ENCODE results near the gene ACOT11. TPM values are rescaled to one million over a fixed set of nuclear protein-coding genes. Genes with fewer than 3 reads are reported as not detected.

Gene ACOT11
- total RNA-seq, 2 donors from 2014 or later: 5.6 to 6.0 TPM

DNA sequence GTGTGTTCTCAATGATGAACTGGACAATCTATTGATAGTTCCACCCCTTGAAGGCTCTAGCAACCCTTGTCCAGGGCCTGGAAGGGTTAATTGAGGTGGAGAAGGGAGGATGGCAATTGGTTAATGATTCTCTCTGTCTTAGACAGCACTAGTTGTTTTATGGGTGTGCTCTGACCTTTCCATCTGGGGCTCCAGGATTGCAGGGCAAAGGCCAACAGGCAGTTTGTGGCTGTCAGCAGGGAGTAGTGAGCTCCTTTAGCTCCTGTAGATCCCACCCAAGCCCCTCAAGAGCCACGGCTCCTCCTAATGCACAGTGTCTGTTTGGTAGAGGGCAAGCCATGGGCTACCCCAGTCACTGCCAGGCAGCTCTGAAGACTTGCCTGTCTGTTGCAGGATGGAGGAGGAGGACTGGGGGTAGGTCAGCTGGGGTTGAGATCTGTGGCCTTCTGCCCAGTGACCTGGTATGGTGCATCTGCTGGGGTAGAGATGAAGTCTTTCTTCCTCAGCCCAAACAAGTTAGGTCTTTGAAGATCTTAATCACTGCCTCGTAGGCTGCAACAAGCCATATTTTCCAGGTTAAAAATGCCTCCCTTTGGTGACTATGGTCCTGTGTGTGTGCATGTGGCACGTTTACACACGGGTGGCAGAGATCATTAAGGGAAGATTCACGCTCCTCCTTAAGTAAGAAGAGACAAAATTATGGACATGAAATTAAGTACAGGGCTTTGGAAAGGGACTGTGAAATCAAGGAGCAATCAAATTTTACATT lies 101.3 kb downstream of the ACOT11 start:
- Mint-ChIP-seq H3K4me1 (peaks cover 13% of the 10 kb centered on the region), H3K36me3 (ENCODE audit: low read depth) (no peaks in the 10 kb centered on the region), H3K27me3 (ENCODE audit: insufficient read depth) (peaks cover 19% of the 10 kb centered on the region), H3K9me3 (peaks cover 6% of the 10 kb centered on the region), H3K27ac (no peak overlapping the region), H3K4me3 (no peak overlapping the region)
- no peaks in the 10 kb centered on the region for H3K36me3 ChIP-seq (ENCODE audit: control insufficient read depth, insufficient read depth, low read length)
- WGBS, 2 experiments (ENCODE audit: insufficient coverage in 1 of 2, insufficient read length in 1 of 2): 74 to 92% methylated on average over 4 to 5 of the region's 5 CpGs
- H3K27me3 ChIP-seq (ENCODE audit: control insufficient read depth, insufficient read depth, low read length, poor library complexity, severe bottlenecking): no peaks in the 10 kb centered on the region
- no peak for DNase-seq
- H3K9me3 ChIP-seq (ENCODE audit: control insufficient read depth, low read length): no peaks in the 10 kb centered on the region
- TF ChIP-seq, protein P1, sequence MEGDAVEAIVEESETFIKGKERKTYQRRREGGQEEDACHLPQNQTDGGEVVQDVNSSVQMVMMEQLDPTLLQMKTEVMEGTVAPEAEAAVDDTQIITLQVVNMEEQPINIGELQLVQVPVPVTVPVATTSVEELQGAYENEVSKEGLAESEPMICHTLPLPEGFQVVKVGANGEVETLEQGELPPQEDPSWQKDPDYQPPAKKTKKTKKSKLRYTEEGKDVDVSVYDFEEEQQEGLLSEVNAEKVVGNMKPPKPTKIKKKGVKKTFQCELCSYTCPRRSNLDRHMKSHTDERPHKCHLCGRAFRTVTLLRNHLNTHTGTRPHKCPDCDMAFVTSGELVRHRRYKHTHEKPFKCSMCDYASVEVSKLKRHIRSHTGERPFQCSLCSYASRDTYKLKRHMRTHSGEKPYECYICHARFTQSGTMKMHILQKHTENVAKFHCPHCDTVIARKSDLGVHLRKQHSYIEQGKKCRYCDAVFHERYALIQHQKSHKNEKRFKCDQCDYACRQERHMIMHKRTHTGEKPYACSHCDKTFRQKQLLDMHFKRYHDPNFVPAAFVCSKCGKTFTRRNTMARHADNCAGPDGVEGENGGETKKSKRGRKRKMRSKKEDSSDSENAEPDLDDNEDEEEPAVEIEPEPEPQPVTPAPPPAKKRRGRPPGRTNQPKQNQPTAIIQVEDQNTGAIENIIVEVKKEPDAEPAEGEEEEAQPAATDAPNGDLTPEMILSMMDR (conservative IDR thresholded peaks at IDR 0.05): no peak
- no peaks in the 10 kb centered on the region for H3K4me1 ChIP-seq (ENCODE audit: control insufficient read depth, insufficient read depth, low read length)
- no peak overlapping the region for H3K9ac ChIP-seq (ENCODE audit: extremely low read depth, low read length, poor library complexity, severe bottlenecking)
- no peak overlapping the region for H3K27ac ChIP-seq (ENCODE audit: low read depth, low read length)
- H3K4me3 ChIP-seq (ENCODE audit: low read length): no peak overlapping the region

DNA sequence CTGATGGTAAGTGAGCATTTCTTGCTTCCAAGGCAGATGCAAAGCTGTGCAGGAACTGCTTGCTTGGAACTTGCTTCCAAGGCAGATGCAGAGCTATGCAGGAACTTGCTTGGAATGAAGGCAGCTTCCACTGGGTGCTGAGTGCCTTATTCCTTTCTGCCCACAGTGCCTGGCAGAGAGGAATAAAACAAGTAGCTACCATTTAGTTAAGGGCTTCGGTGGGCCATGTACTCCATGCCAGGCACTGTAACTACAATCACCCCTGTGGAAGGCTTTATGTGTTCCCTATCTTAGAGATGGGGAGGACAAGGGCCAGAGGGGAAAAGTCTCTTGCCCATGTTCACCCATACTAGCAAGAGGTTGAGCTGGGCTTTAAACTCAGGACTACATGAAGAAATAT lies 101.9 kb downstream of the ACOT11 start:
- Histone ChIP-seq H3K9me3 (ENCODE audit: control insufficient read depth, low read length) (no peaks in the 10 kb centered on the region), H3K36me3 (ENCODE audit: control insufficient read depth, insufficient read depth, low read length) (no peaks in the 10 kb centered on the region), H3K27me3 (ENCODE audit: control insufficient read depth, insufficient read depth, low read length, poor library complexity, severe bottlenecking) (no peaks in the 10 kb centered on the region), H3K4me3 (ENCODE audit: low read length) (no peak overlapping the region), H3K27ac (ENCODE audit: low read depth, low read length) (no peak overlapping the region), H3K9ac (ENCODE audit: extremely low read depth, low read length, poor library complexity, severe bottlenecking) (no peak overlapping the region), H3K4me1 (ENCODE audit: control insufficient read depth, insufficient read depth, low read length) (no peaks in the 10 kb centered on the region)
- H3K27ac Mint-ChIP-seq: no peak overlapping the region
- no peaks in the 10 kb centered on the region for H3K36me3 Mint-ChIP-seq (ENCODE audit: low read depth)
- TF ChIP-seq, protein P1 (conservative IDR thresholded peaks at IDR 0.05): no peak
- peaks cover 19% of the 10 kb centered on the region for H3K27me3 Mint-ChIP-seq (ENCODE audit: insufficient read depth)
- no peak overlapping the region for H3K4me3 Mint-ChIP-seq
- WGBS, 2 experiments (ENCODE audit: insufficient coverage in 1 of 2, insufficient read length in 1 of 2): 95 to 100% methylated on average over 1 of the region's 1 CpG
- H3K9me3 Mint-ChIP-seq: peaks cover 2% of the 10 kb centered on the region
- no peak for DNase-seq
- peaks cover 13% of the 10 kb centered on the region for H3K4me1 Mint-ChIP-seq

DNA sequence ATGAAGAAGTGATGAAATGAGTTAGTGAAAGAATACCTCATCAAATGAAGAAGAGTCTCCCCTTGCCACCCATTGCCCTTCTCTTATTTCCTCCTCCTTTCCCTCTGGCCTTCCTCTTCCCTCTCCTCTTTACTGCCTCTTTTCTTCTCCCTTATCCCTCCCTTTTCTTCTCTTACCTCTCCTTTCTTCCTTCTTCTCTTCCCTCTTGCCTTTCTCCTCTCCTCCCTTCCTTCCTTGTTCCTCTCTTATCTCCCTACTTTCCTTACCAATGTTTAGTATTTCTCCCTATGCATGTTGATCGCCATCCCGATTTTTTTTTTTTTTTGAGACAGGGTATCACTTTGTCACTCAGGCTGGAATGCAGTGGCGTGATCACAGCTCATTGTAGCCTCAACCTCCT lies 102.4 kb downstream of the ACOT11 start:
- no peak overlapping the region for H3K27ac Mint-ChIP-seq
- no peaks in the 10 kb centered on the region for H3K27me3 ChIP-seq (ENCODE audit: control insufficient read depth, insufficient read depth, low read length, poor library complexity, severe bottlenecking)
- no peaks in the 10 kb centered on the region for H3K36me3 Mint-ChIP-seq (ENCODE audit: low read depth)
- no peak overlapping the region for H3K4me3 Mint-ChIP-seq
- no peak overlapping the region for H3K27ac ChIP-seq (ENCODE audit: low read depth, low read length)
- H3K9me3 ChIP-seq (ENCODE audit: control insufficient read depth, low read length): no peaks in the 10 kb centered on the region
- peaks cover 19% of the 10 kb centered on the region for H3K27me3 Mint-ChIP-seq (ENCODE audit: insufficient read depth)
- TF ChIP-seq, protein P1 (conservative IDR thresholded peaks at IDR 0.05): no peak
- no peak overlapping the region for H3K9ac ChIP-seq (ENCODE audit: extremely low read depth, low read length, poor library complexity, severe bottlenecking)
- WGBS, 2 experiments (ENCODE audit: insufficient coverage in 1 of 2, insufficient read length in 1 of 2): 86 to 88% methylated on average over 1 to 3 of the region's 3 CpGs
- H3K4me1 ChIP-seq (ENCODE audit: control insufficient read depth, insufficient read depth, low read length): no peaks in the 10 kb centered on the region
- H3K9me3 Mint-ChIP-seq: peaks cover 1% of the 10 kb centered on the region
- DNase-seq: no peak
- peaks cover 13% of the 10 kb centered on the region for H3K4me1 Mint-ChIP-seq
- no peak overlapping the region for H3K4me3 ChIP-seq (ENCODE audit: low read length)
- no peaks in the 10 kb centered on the region for H3K36me3 ChIP-seq (ENCODE audit: control insufficient read depth, insufficient read depth, low read length)

Measured in endodermal cell (in vitro differentiated cells).